ENCODE measurements around the gene SSBP4.

The SSBP4 gene

GRCh38 chr19:18446145-18446810 lies 27.1 kb downstream of the SSBP4 start:
- FAIRE-seq, result no peak

- FAIRE-seq, result no peak
Measured at GRCh38 chr19:18446811-18447359, 27.7 kb downstream of the SSBP4 start.

- FAIRE-seq, result no peak
Measured at GRCh38 chr19:18449552-18449951, 30.4 kb downstream of the SSBP4 start.

GRCh38 chr19:18450021-18450930 lies 31.1 kb downstream of the SSBP4 start:
- no peak for FAIRE-seq

- peak; percentile 37 for FAIRE-seq
Measured at GRCh38 chr19:18450931-18451836, 32.0 kb downstream of the SSBP4 start.

- FAIRE-seq, result no peak
Measured at GRCh38 chr19:18452386-18452785, 33.2 kb downstream of the SSBP4 start.

- no peak for FAIRE-seq
Measured at GRCh38 chr19:18453269-18454024, 34.2 kb downstream of the SSBP4 start.

- FAIRE-seq, result no peak
Measured at GRCh38 chr19:18456279-18456678, 37.1 kb downstream of the SSBP4 start.

- no peak for FAIRE-seq
Measured at GRCh38 chr19:18456974-18457373, 37.8 kb downstream of the SSBP4 start.

- FAIRE-seq, result no peak
Measured at GRCh38 chr19:18457483-18458331, 38.5 kb downstream of the SSBP4 start.

GRCh38 chr19:18460900-18461299 lies 41.7 kb downstream of the SSBP4 start:
- no peak for FAIRE-seq

GRCh38 chr19:18461471-18461870 lies 42.3 kb downstream of the SSBP4 start:
- FAIRE-seq, result no peak

GRCh38 chr19:18464646-18465045 lies 45.4 kb downstream of the SSBP4 start:
- FAIRE-seq, result peak; percentile 21

- no peak for FAIRE-seq
Measured at GRCh38 chr19:18465214-18465963, 46.2 kb downstream of the SSBP4 start.

- FAIRE-seq, result no peak
Measured at GRCh38 chr19:18465964-18466339, 46.8 kb downstream of the SSBP4 start.

GRCh38 chr19:18466354-18466753 lies 47.2 kb downstream of the SSBP4 start:
- no peak for FAIRE-seq

GRCh38 chr19:18467978-18468377 lies 48.8 kb downstream of the SSBP4 start:
- FAIRE-seq, result no peak

- FAIRE-seq, result no peak
Measured at GRCh38 chr19:18468517-18468916, 49.3 kb downstream of the SSBP4 start.

GRCh38 chr19:18469069-18469846 lies 50.1 kb downstream of the SSBP4 start:
- no peak for FAIRE-seq

Data from endometrium (tissue), 2 donors.